GM10248 (cell line): ENCODE results near the gene MBNL2.

Source experiments
- CTCF ChIA-PET: fragments of 300-600 bp; sonication (Branson Sonifier 250); formaldehyde crosslinking; extraction: SDS; loops from one replicate; lab custom pipeline; 2021; ENCODE audit warnings: antibody characterized with exemption; lab: Yijun Ruan, JAX
- POLR2A ChIA-PET: fragments of 350-650 bp; sonication (Branson Sonifier 250); formaldehyde crosslinking; extraction: SDS; loops from one replicate; lab custom pipeline; 2020; ENCODE audit warnings: antibody characterized with exemption; lab: Yijun Ruan, JAX
- DNase-seq: peaks from one replicate; pipeline ENCODE4 v3.0.0; 2012; ENCODE audit errors: extremely low spot score
- CTCF ChIP-seq: IDR thresholded peaks from 2 replicates; pipeline ENCODE4 v1.5.1; 2012; ENCODE audit warnings: mild to moderate bottlenecking, low read depth; ENCODE audit errors: extremely low read depth, missing control alignments, control extremely low read depth

Gene MBNL2

DNA sequence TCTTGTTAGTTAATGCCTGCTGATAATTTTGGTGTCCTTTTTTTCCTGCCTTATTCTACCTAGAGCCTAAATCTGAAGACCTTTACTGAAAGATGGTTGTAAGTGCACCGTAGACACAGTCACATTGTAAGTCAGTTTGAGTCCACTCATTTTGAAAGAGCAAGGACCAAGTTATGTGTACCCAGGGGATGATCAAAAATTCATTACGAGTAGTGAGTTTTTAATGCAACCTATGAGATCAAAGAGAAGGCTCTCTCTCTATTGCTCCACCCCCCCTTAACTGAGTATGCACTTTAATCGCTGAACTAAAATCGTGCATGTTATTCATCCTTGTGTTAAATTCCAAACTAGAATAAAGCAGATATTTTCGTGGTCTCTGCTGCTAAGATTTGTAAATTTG lies 213.7 kb downstream of the MBNL2 start:
- ChIA-PET CTCF (interaction anchor here (1.5 to 3.8 kb wide), 3 partner anchors 10 to 14 kb away, joined by 3 to 11 read pairs (median 10); no protein-coding TSS in a partner anchor), POLR2A (interaction anchor here (0.7 kb wide), 1 partner anchor 345 kb away, joined by 11 read pairs; no protein-coding TSS in a partner anchor)
- no peak for TF ChIP-seq CTCF
- DNase-seq, result no peak

- DNase-seq, result no peak
- POLR2A ChIA-PET, result no interaction called here
- TF ChIP-seq CTCF, result no peak
- CTCF ChIA-PET, result interaction anchor here (2.3 to 3.8 kb wide), 2 partner anchors 9 to 13 kb away, joined by 10 to 11 read pairs; no protein-coding TSS in a partner anchor
Measured at GRCh38 chr13:97436845-97437244, 214.7 kb downstream of the MBNL2 start.

DNA sequence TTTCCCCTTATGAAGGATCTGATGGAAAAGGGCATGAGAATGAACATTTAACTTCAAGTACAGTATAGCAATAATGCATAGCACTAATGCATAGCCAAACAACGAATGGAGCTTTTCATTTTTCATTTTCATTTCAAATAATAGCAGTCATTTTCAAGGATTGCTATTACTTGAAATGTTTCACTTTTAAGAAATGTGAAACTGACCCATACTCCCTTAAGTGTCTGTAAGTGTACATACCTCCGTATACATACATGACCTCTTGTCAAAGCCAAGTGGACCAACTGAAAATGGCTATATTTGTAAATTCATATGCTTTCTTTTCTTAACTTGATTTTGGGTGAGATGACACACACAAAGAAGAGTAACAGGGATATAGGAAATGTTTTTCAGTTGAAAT lies 215.6 kb downstream of the MBNL2 start:
- TF ChIP-seq CTCF, result no peak
- ChIA-PET CTCF (interaction anchor here (2.3 to 3.8 kb wide), 2 partner anchors 8 to 12 kb away, joined by 10 to 11 read pairs; no protein-coding TSS in a partner anchor), POLR2A (no interaction called here)
- DNase-seq, result no peak

- ChIA-PET CTCF (interaction anchor here (1.2 to 2.3 kb wide), 4 partner anchors 10 to 136 kb away, joined by 3 to 13 read pairs (median 4); no protein-coding TSS in a partner anchor), POLR2A (no interaction called here)
- DNase-seq, result no peak
- TF ChIP-seq CTCF, result no peak
Measured at GRCh38 chr13:97438856-97439595, 216.9 kb downstream of the MBNL2 start.

- DNase-seq, result no peak
- TF ChIP-seq CTCF, result no peak
- POLR2A ChIA-PET, result no interaction called here
- CTCF ChIA-PET, result interaction anchor here (1.2 to 2.3 kb wide), 3 partner anchors 8 to 134 kb away, joined by 3 to 13 read pairs (median 4); no protein-coding TSS in a partner anchor
Measured at GRCh38 chr13:97440598-97441170, 218.6 kb downstream of the MBNL2 start.

DNA sequence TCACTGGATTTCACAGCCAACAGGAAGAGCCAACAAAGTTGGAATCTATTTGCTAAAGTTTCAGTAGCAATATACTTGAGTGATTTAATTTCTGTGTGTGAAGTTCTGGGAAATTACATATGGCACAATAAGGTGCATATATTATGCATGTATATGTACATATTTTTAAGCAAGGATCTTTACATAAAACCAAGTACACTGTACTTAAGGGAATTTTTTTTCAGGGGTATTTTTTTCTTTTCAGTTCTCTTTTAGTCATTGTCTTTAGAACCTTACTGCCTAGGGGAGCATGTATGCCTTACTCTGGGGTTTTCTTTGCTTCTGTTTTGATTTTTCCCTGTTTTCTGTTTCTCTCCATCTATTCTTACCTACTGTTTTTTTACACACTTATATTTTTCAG lies 219.2 kb downstream of the MBNL2 start:
- POLR2A ChIA-PET, result no interaction called here

More for the DNA sequence above, 219.2 kb downstream of the MBNL2 start:
- TF ChIP-seq CTCF, result no peak
- CTCF ChIA-PET, result interaction anchor here (2.8 kb wide), 1 partner anchor 19 kb away, joined by 7 read pairs; no protein-coding TSS in a partner anchor
- DNase-seq, result no peak
